ENCODE data around the gene HOXD9.

The HOXD9 gene

DNA sequence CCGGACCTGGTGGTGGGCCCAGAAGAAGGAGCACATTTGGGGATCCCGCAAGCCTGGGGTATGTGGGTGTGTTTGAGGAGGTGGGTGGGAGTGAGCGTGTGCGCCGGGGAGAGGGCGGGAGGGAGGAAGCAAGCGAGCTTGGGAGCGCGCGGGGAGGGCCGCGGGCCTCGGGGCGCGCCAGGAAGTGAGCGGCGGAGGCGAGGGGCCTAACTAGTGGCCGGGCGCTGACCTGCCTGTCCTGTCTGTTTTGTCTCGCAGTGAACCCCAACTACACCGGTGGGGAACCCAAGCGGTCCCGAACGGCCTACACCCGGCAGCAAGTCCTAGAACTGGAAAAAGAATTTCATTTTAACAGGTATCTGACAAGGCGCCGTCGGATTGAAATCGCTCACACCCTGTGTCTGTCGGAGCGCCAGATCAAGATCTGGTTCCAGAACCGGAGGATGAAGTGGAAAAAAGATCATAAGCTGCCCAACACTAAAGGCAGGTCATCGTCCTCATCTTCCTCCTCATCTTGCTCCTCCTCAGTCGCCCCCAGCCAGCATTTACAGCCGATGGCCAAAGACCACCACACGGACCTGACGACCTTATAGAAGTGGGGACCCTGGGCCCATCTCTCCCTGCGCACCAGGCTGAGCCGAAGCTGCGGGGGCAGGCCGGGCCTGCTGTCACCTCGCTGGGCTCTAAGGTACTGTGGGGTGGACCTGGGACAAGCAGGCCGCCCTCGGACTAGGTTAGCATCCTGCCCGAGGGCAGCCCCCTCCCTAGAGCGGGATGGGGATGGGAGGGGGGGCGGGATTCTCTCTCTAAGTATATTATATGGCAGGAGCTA is 30.0 kb downstream of the HOXD9 start:
- no peak for DNase-seq

DNA sequence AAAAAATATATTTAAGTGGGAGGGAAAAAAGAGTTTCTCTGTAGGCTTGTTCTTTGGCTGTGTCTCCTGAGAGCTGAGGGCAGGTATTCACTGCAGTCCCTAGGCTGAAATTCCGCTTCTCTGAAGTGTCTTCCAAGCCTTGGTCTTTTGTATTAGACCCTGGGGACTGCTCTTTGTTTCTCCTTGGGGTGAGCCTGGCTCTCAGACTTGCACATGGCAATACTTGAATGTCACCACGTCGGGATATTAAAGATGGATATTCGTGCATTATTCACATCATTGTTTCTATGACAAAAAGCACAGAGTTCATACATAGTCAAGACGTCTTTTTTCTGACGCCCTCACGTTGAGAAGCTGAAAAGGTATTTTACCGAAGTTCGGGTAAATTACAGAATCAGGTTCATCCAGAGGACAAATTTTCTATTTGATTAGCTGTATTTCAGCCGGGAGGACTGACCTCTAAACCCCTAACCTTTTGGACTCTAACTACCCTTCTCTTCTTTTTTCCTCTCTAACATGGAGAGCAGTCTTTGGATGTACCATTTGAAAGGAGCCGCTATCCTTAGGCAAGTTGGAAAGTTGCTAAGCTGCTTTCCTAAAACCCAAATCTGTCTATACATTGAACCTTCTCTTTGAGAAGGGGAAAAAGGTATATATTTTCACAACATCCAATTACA is 32.2 kb downstream of the HOXD9 start:
- no peak for DNase-seq

- no peak for DNase-seq
These were observed 33.0 kb downstream of the HOXD9 start for GRCh38 chr2:176155356-176156044.

DNA sequence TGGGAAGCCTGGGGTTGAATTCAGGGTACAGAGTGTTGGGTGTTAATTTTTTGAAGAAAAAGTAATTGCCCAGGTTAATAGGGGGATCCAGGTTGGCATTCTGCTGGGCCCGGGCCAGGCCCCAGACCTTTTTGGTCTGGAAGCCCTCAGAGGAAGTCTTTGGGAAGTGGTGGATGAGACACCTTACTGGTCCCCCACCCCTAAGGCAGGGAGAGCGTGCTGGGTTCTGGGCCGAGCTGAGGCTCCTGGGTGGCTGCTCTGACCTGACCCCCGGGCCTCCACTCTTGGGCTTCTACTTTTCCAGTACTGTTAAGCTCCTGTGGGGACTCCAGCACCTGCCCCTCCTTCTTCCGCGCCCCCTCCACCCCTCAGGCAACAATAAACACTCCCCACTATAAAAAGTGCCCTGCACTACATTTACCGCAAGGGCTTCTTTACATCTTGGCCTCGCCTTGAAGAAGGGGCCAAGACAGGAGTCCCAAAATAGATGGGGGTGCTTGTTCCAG is 33.8 kb downstream of the HOXD9 start:
- DNase-seq = no peak

DNA sequence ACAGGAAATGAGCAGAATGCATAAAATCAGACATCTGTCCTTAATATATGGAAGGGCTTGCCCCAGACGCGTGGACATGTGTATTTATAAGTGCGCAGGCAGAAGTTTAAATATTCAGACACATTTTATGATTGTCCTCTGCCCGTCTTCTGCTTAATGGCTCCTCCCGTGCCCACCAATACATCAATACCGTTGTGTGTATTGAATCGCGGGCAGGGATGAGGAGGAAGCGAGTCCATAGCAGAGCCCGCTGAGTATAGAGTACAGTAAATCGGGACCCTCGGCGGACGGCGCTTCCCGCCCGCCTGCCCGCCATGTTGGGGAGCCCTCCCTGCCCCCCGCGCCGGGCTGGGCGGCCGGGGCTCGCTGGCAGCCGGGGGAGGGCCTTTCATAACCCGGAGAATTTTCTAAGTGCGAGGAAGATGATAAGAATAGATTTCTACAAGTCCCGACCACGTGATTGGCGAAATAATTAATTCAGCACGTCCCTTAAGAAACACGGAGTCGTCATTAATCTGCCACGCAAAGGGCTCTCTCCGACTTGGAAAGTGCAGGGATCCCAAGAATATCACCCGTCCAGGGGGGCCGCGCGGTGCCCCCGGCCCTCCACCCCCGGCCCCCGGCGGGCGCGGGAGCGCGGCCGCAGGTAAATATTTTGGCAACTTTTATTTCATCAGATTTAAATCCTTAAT is 34.4 kb downstream of the HOXD9 start, which contains the start of gene HOXD3:
TSS of gene HOXD3 (plus strand) at position 501 of the 692 bp plus-strand sequence. CDS start 11,808 bp downstream, outside the sequence.
- no peak for DNase-seq

GRCh38 chr2:176157499-176158185 is 35.1 kb downstream of the HOXD9 start:
- no peak for DNase-seq

GRCh38 chr2:176158186-176158591 is 35.7 kb downstream of the HOXD9 start:
- DNase-seq = no peak

GRCh38 chr2:176158855-176159662 is 36.5 kb downstream of the HOXD9 start:
- no peak for DNase-seq

GRCh38 chr2:176159663-176160250 is 37.2 kb downstream of the HOXD9 start:
- no peak for DNase-seq

GRCh38 chr2:176160251-176160985 is 37.9 kb downstream of the HOXD9 start:
- DNase-seq = no peak

DNA sequence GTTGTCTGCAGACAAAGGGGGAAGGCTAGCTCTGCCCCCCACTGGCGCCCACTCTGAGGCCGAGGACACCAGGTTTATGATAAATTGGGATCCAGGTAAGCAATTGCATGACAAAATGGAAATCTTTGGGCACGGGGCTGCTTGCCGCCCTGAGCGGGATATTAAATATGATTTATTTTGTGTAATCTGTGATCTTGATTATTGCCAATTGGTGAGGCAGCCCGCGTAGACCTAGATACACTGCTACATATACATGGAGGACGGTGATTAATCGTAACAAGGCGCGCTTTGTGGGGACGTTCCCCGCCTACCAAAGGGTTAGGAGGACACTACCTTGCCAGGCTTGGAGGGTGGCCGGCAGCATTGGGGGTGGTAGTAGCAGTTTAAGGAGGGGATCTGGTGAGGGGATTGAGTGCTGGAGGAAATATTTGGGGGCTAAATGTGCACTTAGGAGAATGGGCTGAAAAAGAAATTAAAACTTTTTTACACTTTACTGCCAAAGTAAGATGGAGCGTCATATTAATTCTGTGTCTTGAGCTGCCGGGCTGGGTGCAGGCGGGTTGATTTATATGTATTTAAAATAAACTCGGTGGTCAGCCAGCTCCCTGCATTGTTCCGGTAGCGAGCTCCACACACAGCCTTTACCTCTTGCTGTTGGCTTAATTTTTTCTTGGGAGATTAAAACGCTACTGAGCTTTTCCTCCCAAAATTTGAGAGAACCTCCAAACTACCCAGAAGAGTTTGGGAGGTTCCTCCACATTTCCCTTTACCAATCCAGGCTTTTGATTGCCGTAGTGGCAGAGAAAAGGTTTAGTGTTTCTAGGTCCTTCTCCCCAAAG is 38.7 kb downstream of the HOXD9 start:
- DNase-seq = no peak

DNA sequence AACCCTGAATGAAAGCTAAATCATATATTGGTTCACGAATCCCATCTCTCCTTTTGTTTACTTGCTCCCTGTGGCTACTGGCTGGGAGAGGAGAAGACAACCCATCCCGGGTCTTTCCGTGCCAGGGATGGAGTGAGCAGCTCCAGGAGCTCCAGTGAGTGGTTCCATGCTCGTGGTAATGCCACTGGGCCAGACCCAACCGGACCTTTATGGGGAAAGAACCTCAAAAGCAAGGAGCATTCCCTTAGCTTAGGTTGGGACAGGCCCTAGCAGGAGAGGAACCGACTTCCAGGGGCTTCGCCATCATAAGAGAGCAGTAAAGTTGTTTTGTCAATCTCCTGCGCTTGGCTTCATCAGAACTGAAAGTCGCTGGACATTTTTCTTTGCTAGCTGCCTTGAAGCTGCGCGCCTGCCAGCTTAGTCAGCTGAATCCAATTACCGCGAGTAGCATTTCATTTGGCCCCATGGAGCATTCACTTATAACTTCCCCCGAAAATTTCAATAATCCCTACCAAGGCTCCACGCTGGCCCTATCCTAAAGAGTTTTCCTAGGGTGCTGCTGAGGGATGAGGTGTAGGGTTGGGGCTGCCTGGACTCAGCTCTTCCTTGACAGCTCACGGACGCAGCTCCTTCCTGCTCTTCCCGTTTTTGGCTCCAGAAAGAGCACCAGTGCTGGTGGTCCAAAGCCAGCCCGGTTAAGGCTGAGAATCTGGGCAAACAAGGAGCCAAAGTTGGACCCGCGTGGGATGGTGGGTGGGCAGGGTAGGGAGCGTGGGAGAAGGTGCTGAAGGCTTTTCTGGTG is 39.5 kb downstream of the HOXD9 start:
- DNase-seq = no peak

GRCh38 chr2:176162911-176163671 is 40.6 kb downstream of the HOXD9 start:
- no peak for DNase-seq

- no peak for DNase-seq
These were observed 41.1 kb downstream of the HOXD9 start for GRCh38 chr2:176163672-176164056.

GRCh38 chr2:176164201-176164600 is 41.7 kb downstream of the HOXD9 start:
- no peak for DNase-seq

Data from anterior cingulate cortex (tissue), 58 donors.